Measurements from ENCODE around the gene INPP5D. TPM values are rescaled to one million over a fixed set of nuclear protein-coding genes. Genes with fewer than 3 reads are reported as not detected.

INPP5D gene
- total and polyA plus RNA-seq, 2 of the 8 experiments (the other 6 are each of a cell fraction or from before 2014, with no cell fraction given): 4.5 to 7.1 TPM

- TF ChIP-seq ATF3 (IDR thresholded peaks at IDR 0.05; ENCODE audit: insufficient read depth, low read depth, low read length) (peak; percentile 90), POLR2AphosphoS5 (IDR thresholded peaks at IDR 0.05; ENCODE audit: low read depth, low read length) (peak; percentile 87), KDM4A (IDR thresholded peaks at IDR 0.05; ENCODE audit: low read depth, low read length, severe bottlenecking) (peak; percentile 85), GABPA (IDR thresholded peaks at IDR 0.05; ENCODE audit: borderline replicate concordance, insufficient read depth, low read length) (peak; percentile 91), POU5F1 (IDR thresholded peaks at IDR 0.05; ENCODE audit: low read depth, low read length) (no peak), ASH2L (IDR thresholded peaks at IDR 0.05; ENCODE audit: low read length) (peak; percentile 82), SRF (IDR thresholded peaks at IDR 0.05; ENCODE audit: low read depth, low read length) (peak; percentile 74), GTF2F1 (IDR thresholded peaks at IDR 0.05; ENCODE audit: borderline replicate concordance, low read depth, low read length) (no peak), TAF1 (IDR thresholded peaks at IDR 0.05; ENCODE audit: low read depth, low read length) (peak; percentile 94), RNF2 (IDR thresholded peaks at IDR 0.05; ENCODE audit: borderline replicate concordance, low read depth, low read length, missing control alignments, poor library complexity, severe bottlenecking) (no peak), BACH1 (IDR thresholded peaks at IDR 0.05; ENCODE audit: low read length) (no peak), SAP30 (IDR thresholded peaks at IDR 0.05; ENCODE audit: insufficient read depth, insufficient replicate concordance, low read length) (peak; percentile 26), ATF2 (IDR thresholded peaks at IDR 0.05; ENCODE audit: low read length) (0 out of 2 replicates have a peak, but pooled peaks have one; percentile 27), SIRT6 (IDR thresholded peaks at IDR 0.05; ENCODE audit: low read length) (no peak), CEBPB (IDR thresholded peaks at IDR 0.05; ENCODE audit: low read depth, low read length) (no peak), RBBP5 (IDR thresholded peaks at IDR 0.05; ENCODE audit: borderline replicate concordance, low read depth, low read length) (peak; percentile 95; the same call in 1 of the 2 replicates), SP2 (IDR thresholded peaks at IDR 0.05; ENCODE audit: low read length) (no peak), EP300 (IDR thresholded peaks at IDR 0.05; ENCODE audit: borderline replicate concordance in 1 of 2, low read depth in 2 of 2, low read length in 2 of 2) (peak in 1 of 2 experiments; percentile 80; a peak in 1 of 3 replicates), EGR1 (IDR thresholded peaks at IDR 0.05; ENCODE audit: borderline replicate concordance, low read depth, low read length) (peak; percentile 96), NANOG (IDR thresholded peaks at IDR 0.05; ENCODE audit: insufficient read depth, low read depth, low read length, poor library complexity, severe bottlenecking) (no peak), FOSL1 (IDR thresholded peaks at IDR 0.05; ENCODE audit: insufficient read depth, low read depth, low read length) (no peak)
Observed at GRCh38 chr2:233251306-233252116, 191.4 kb downstream of the INPP5D start, which contains the start of gene ATG16L1 (continued).

Measured in H1 (cell line).